Epidermal melanocyte (primary cell): ENCODE results near the gene SLC2A13.
"Not testable (repeated sequence)": the region's sequence is repeated elsewhere in the genome, so short reads cannot be mapped to it uniquely, and the experiment has no call there.

Experiments used
- DNase-seq: peaks from one replicate; pipeline ENCODE4 v3.0.0; 2011; ENCODE audit warnings: low spot score; ENCODE audit not compliant: insufficient read length

SLC2A13 gene

DNA sequence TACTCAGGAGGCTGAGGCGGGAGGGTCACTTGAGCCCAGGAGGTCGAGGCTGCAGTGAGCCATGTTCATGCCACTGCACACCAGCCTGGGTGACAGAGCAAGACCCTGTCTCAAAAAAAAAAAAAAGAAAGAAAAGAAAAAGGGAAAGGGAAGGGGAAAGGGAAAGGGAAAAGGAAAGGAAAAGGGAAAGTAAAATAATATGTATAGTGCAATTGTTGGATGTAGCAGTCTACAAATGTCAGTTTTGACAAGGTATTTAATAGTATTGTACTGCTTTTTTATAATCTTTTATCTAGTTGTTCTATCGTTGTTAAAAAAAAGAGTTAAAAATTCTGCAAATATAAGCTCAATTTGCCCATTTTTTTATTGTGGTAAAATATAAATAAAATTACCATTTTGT lies 67.3 kb downstream of the SLC2A13 start:
- no peak for DNase-seq

DNA sequence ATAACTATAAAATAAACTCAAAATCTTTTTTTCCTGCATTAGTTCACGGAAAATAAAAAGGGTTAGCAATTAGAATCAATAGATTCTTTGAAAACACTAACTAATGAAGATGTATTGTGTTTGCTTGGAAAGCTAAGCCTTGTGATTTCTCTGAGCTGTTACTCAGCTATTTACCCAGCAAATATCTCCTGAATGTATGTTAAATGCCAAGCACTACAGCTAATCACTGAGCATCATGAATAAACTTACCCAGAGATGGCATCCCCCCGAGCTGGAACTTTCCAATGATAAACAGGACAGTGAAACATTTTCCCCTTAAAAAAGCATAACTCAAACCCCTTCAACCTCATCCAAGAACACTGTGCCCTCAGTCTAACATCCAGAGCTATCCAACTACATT lies 71.2 kb downstream of the SLC2A13 start:
- no peak for DNase-seq

DNA sequence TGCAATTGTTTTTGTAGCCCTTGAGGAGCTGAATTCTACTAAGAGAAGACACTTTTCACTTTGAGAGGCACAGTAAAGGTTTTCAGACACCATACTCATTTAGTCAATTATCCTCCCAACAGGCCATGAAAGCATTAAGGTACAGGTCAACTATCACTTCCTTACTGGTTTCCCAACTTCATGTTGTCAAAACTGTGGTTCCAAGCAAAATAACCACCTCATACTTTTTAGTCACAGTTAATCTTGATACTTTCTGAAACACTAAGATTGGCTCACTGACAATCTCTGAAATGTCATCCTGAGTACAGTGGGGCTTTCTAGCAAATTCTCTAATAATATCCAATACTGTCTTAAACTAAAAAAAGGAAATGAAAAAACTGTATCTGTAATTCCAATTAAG lies 71.7 kb downstream of the SLC2A13 start:
- no peak for DNase-seq

DNA sequence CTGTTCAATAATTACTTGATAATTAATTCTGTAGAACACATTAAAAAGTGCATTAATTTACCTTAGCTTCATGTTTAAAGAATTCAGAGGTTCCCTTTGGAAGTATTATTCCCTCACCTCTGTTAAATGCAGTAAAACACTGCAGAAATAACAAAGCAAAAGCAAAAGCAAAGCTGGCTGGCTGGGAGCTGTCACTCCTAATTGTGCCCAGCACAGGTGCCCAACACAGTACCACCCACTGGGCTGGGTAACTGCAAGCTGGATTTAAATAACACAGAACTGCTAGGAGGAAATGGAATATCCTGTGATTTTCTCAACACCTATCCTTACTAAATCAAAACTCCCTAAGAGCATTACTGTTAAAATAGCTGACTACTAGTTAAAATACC lies 72.6 kb downstream of the SLC2A13 start:
- no peak for DNase-seq

DNA sequence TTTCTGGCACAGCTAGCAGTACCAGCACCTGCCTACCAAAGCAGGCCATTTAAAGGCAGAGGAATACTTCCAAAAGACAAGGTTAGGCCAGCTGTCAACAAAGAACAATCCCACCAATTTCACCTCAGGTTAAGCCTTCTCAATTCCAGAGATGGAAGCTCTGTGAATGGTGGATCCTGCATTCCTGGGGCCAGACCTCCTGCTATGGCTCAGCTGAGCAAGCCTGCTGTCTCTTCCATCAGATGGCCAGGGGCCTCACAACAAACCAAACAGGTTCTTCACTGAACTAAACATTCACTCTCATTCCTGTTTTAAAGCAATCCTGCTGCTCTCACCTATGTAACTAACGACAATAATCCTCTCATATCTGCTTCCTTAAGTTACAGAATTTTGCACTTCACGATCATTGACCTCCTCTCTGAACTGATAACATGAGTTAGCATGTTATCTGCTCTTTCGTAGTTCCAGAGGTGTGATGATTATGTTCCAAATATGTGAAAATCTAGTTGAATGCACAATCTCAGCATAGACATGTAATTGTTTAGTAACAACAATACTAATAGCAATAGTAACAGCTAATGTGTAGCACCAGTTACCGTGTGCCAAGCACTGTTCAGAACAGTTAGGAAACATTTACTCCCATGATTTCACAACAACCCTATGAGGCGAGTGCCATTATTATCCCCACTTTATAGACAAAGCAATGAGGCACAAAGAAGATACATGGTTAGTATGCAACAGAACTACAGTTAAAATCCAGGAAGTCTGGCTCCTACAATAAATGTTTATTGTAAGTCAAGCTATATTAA lies 73.2 kb downstream of the SLC2A13 start:
- no peak for DNase-seq

DNA sequence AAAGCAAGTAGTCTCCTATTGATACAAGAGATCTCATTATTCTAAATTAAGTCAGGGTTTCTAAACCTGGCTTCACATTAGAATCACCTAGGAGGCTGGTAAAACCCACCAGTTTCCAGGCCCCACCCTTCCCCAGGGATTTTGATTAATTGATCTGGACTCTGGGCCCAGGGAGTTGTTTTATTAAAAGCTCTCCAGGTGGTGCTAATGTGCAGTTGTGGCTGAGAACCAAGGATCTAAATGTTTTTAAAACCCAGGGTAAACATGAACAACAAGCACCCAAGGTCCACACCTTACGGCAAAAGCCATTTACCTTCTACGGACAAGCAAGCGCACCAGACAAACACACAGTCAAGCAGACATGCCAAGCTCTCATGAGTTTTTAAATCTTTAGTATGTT lies 73.9 kb downstream of the SLC2A13 start:
- no peak for DNase-seq

DNA sequence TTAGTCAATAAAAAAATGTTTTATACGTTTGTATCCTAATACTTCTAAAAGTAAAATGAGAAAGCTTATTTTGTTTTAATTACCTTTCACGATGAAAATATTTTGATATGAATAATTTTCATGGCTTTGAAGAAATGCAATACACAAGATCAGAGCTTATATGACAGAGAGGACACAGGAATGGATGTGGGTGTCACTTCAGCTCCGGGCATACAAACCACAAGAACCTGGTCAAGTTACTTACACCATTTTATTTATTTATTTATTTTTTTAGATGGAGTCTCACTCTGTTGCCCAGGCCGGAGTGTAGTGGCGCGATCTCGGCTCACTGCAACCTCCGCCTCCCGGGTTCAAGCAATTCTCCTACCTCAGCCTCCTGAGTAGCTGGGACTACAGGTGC lies 74.9 kb downstream of the SLC2A13 start:
- not testable (repeated sequence) for DNase-seq

DNA sequence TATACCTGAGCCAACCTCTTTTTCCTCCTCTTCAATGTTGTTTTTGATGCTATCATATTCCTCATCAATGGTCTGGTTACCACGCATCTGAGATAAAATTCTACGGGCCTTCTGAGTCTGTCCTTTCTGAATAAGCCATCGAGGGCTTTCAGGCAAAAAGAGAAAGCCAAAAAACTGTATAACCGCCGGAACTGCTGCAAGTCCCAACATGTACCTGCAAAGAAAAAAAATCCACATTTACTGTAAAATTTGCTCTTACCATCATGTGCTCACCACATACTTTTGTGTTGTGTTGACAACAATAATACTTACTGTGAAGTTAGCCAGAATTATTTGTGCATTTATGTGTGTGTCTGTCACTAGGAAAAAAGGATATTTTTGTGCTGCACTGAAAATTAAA lies 77.6 kb downstream of the SLC2A13 start:
- no peak for DNase-seq

DNA sequence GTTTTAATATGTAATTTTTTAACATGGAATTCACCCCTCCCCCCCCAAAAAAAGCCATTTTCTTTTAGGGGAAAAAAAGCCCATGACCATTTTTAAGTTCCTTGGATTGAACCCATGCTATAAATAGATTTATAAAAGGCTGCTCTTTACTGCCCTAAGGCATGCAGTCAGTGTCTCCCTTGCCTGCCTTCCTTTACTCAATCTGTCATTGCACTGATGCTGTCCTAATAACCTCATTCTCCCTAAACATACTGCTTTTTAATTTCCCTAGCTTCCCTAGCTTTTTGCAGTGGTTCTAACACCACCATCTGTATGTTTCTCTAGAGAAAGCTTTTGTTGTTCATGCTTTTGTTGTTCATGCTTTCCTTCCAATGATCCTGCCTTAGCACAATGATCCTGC lies 83.0 kb downstream of the SLC2A13 start:
- DNase-seq, result no peak

DNA sequence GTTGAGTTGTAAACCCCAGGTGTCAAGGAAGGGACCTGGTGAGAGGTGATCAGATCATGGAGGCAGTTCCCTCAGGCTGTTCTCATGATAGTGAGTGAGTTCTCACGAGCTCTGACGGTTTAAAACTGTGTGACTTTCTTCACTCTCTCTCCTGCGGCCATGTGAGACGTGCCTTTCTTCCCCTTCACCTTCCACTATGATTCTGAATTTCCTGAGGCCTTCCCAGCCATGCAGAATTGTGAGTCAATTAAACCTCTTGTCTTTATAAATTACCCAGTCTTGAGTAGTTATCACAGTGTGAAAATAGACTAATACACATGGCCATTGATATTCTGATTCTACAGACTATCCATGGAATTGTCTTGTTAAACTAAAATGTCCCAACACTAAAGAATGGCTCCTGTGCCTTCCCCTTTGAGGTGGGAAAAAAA lies 85.6 kb downstream of the SLC2A13 start:
- DNase-seq, result no peak

DNA sequence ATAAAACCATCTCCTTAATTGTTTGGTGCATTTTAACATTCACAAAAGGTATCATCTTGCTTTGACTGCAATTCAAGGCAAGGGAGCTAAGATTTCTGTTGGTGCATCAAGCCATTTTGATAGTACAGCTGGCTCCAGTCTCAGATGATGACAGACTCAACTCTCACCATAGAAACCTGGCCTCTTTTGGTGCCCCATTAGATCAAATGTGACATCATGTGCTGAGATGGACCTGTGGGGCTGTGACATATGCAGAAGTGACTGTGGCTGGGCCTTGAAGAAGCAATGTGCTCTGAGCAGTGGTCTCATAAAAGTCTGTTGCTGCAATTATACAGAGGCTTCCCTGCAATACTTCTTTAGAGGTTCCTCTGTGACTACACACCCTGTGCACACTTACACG lies 88.4 kb downstream of the SLC2A13 start:
- no peak for DNase-seq

DNA sequence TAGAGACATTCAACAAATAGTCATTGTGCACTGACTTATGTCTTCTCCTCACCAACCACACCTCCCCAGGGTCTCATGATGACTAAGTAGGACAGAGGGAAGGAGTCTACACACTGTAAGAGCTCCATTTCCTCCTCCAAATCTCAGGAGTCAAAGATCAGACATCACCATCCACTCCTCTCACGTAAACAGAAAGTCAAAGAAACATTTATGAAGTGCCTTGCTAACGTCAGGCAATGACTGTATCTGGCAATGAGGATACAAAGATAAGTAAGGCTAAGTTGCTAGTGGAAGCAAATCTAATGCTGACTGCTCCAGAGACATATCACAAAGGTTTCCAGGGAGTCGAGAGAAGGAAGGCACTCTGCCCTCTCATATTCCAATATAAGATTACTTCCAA lies 88.9 kb downstream of the SLC2A13 start:
- DNase-seq, result no peak

DNA sequence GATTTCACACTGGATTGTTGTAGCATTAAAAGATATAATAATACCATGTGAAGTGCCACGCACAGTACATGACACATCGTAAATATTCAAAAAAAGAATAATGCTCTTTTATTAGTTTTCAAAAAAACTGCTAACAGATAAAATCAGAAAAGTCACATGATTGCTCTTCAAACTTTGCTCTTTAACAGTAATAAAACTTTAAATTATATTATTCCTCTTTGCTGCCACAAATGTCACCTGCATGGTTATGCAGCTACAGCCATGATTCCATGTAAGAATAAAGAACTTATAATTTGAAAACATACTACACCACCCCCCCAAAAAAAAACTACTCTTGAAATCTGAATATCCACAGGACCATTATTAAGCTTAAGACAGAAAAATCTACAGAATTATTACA lies 90.0 kb downstream of the SLC2A13 start:
- DNase-seq, result no peak

DNA sequence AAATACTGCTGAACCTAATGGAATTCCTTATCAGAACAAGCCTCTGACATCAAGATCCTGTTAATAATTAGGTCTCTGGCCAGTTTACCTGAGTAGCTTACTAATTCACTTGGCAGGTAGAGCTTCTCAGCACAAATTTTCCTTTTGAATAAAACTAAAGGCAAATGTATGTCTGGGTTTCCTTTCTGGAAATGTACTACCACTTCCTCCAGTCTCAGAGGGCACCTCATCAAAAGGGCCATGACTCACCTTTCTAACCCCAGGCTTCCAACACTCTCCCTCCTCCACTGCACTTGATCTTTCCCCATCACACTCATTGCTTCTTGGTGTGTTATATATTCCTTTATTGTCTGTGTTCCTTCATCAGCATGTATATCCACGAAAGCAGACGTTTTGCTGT lies 90.5 kb downstream of the SLC2A13 start:
- DNase-seq, result no peak

DNA sequence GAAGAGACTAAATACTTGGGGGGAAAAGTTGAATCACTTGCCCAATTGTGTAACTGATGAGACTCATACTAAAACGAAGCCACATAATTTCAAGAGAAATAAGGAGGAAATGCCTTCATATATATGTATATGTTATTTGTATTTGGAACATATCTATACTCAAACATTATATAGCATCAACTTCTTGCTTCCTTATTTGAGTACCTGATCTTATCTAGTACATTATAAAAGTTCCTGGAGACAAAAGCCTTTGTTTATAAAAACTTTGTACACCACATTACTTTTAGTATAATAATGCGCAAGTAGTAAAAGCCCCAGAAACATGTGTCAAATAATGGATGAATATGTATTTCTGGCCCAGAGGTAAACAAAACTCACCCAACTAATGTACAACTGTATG lies 92.0 kb downstream of the SLC2A13 start:
- DNase-seq, result no peak

DNA sequence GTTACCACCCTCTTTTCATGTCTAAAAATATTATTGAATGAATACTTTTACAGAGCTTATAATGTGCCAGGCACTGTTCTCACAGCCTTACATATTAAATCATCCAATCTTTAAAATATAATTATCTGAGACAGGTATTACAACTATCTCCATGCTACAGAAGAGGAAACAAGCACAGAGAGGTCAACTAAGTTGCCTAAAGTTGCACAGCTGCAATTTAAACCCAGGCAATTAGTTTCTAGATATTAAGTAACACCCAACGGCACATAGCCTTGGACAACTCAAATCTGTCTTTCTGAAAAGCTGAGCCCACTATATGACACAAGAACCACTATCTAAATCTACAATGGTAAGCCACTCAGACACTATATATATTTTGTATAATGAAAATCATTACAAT lies 92.6 kb downstream of the SLC2A13 start:
- no peak for DNase-seq

DNA sequence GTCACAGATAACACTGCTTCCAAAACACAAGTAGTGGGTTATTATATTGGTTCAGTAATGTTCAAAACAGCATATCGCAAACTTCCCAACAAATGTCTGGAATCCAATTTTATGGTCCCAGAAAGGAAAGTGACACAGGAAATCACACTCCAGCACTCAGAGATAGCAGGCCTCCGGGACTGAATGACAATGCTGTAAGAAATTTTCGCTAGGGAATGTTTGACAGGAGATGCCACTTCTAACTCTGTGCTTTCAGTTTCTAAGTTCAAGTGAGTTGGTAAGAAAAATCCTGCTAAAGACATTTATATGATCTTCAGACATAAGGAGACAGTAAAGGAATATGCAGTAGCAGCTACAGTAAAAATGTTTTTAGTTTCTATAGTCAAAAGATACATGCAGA lies 93.2 kb downstream of the SLC2A13 start:
- no peak for DNase-seq

DNA sequence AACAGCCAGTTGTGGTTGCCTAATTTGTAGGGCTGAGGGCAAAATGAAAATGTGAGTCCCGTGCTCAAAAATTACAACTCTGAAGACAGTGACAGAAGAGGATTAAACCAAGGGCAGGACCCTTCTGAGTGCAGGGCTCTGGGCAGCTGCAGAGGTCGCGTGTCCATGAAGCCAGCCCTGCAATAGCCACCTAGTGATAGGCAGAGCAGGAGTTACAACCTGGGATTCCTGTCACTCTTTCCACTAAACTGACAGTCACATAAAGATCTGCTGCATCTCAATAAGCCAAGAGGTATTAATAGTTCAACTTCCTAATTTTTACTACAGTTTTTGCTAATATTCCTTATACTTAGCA lies 94.1 kb downstream of the SLC2A13 start:
- DNase-seq, result no peak

DNA sequence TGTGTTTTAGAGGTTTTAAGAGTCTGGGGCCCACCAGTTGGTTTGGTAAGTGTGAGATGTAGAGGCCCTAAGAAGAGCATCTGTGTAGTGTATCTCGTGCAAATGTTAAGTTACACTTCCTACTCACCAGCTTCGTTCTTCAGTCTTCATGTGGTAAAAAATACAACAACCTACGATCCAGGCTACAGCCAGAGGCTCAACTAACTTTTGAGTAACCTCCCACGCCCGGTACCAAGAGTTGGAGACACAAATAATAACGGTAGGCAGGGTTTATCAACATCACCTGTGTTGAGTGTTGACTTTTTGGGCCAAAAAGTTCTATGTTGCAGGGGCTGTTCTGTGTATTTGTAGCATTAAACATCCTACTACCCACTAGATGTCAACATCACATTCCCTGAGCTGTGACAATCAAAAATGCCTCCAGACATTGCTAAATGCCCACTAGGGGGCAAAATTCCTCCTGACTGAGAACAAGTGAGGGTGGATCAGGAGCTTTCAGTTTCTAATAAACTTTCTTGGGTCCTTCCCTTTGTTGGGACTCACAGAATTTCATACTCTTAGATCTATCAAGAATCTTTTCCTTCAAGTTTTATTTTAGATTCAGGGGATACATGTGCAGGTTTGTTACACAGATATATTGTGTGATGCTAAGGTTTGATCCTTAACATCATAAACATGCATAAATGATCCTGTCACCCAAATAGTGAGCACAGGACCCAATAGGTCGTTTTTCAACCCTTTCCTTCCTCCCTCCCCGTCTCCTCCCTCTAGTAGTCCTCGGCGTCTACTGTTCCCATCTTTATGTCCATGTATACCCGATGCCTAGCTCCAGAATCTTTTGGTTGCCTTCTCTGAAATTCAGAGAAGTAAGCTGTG lies 94.7 kb downstream of the SLC2A13 start:
- DNase-seq, result peak; percentile 61

DNA sequence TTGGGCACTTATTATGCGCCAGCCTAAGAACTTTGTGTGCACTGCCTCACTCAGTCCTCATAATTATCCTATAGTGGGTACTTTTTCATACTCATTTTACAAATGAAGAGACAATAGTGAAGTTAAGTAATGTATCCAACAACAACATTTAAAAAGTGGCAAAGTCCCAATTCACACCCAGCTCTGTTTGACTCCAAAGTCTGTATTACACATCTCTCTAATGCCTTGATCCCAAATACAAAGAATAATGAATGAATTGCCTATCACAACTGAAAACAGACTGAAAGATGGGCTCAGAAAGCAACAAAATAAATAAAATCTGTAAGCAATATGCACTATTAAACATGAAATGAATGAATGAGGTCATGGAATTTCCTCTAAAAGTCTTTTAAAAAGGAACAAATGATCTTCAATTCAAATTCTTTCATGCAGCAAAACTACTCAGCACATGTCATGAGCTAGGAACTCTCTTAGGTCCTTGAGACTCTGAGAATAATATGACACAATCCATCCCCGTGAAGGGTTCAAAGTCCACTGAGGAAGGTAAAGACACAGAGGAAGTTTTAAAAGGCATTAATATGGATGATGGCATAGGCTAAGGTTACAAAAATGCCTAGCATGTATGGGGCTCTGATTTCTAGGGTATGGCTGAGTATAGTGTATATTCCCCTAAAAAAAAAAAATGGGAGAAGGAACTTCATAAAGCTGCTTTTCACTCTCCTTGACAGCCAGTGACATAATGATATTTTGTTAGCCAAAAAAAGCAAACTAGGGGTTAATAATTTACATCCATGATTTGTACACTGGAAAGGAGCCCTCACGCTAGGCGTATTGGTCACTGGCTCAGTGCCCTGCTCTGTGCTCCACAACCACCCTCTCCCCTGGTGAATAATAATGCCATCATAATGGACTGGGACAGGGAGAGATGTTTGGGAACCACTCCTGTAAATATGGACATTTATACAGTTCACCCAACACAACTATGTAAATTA lies 103.4 kb downstream of the SLC2A13 start:
- no peak for DNase-seq

DNA sequence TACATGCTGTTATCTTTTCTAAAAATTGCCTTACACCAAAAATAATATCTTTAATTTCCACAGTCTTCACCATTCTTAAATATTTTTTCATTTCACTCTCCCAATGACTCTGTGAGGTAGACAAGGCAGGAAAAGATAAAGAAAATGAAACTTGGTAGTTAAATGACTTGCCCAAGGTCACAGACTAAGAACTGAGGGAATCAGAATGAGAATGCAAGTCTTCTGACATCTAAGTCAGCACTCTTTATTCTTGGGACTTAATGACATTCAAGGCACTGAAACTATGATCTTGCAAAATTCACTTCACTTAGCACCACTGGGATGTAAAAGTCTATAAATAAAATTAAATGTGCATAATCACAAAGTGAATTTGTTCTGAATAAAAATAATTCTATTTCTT lies 104.5 kb downstream of the SLC2A13 start:
- DNase-seq, result no peak

DNA sequence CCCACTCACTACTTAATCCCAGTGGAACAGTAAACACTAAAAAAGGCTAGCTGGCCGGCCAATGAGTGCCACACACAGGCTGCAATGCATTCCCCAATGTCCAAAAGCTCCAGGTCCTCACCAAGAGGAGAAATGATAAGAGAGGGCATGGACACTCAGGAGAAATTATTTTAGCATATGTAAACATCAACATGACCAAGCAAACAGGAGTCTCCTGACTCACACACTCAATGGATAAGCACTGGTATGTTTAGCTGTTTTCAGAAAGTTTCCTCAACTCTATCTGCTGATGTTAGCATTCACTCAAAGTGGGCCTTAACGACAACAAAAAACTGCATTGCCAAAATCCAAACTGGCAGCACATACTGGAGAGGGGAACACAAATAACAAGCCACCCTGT lies 105.0 kb downstream of the SLC2A13 start:
- DNase-seq, result no peak
